Osteoblast (primary cell): ENCODE data around the gene ABTB1. TPM values are rescaled to one million over a fixed set of nuclear protein-coding genes. Genes with fewer than 3 reads are reported as not detected.
"Not testable (repeated sequence)": the region's sequence is repeated elsewhere in the genome, so short reads cannot be mapped to it uniquely, and the experiment has no call there.

Source experiments
- DNase-seq: peaks from one replicate; pipeline ENCODE4 v3.0.0; 2011; ENCODE audit warnings: low spot score, mixed read lengths; ENCODE audit not compliant: insufficient read length; ENCODE audit errors: missing footprints
- H2AFZ ChIP-seq: 2 replicates; pipeline ENCODE4 v1.6.0; 2011; ENCODE audit warnings: mild to moderate bottlenecking, low read length
- H3K27ac ChIP-seq: 2 replicates; pipeline ENCODE4 v1.5.1; 2011; ENCODE audit warnings: mild to moderate bottlenecking, low read depth, low read length, moderate library complexity
- H3K27me3 ChIP-seq: 2 replicates; pipeline ENCODE4 v1.6.0; 2012; ENCODE audit warnings: mild to moderate bottlenecking, control low read depth, inconsistent platforms, low read length, moderate library complexity; ENCODE audit not compliant: insufficient read depth
- H3K36me3 ChIP-seq: 2 replicates; pipeline ENCODE4 v1.5.1; 2011; ENCODE audit warnings: mild to moderate bottlenecking, low read length, control low read depth, moderate library complexity; ENCODE audit not compliant: insufficient read depth
- H3K4me1 ChIP-seq: 2 replicates; pipeline ENCODE4 v1.5.1; 2011; ENCODE audit warnings: mild to moderate bottlenecking, low read length, control low read depth, moderate library complexity; ENCODE audit not compliant: insufficient read depth
- H3K4me2 ChIP-seq: 2 replicates; pipeline ENCODE4 v1.6.0; 2011; ENCODE audit warnings: mild to moderate bottlenecking, low read length; ENCODE audit not compliant: insufficient read depth
- H3K4me3 ChIP-seq: fragments of 200-600 bp; sonication (generic); 3 replicates; pipeline ENCODE4 v1.5.1; 2012; ENCODE audit warnings: mild to moderate bottlenecking, low read length, inconsistent platforms; ENCODE audit not compliant: insufficient read depth
- H3K79me2 ChIP-seq: 2 replicates; pipeline ENCODE4 v1.6.0; 2012; ENCODE audit warnings: mild to moderate bottlenecking, low read length, control low read depth, inconsistent platforms; ENCODE audit not compliant: insufficient read depth
- H3K9me3 ChIP-seq: 2 replicates; pipeline ENCODE4 v1.5.1; 2011; ENCODE audit warnings: low read depth, low read length, control low read depth
- H4K20me1 ChIP-seq: 2 replicates; pipeline ENCODE4 v1.6.0; 2012; ENCODE audit warnings: mild to moderate bottlenecking, low read length, control low read depth; ENCODE audit not compliant: insufficient read depth
- total RNA-seq: library from RNA; depleted of rRNA; stranded (reverse); fragments of >200 nt; gene quantifications from 2 replicates; pipeline ENCODE4 v1.2.3, GENCODE V29; 2012
- TF ChIP-seq, protein P1 (sequence below): IDR thresholded peaks from 2 replicates; pipeline ENCODE4 v1.5.1; 2011; ENCODE audit warnings: mild to moderate bottlenecking, low read depth, low read length, moderate library complexity; ENCODE audit errors: extremely low read depth

Gene ABTB1
- total RNA-seq, 1 donor, result 17.7 TPM

DNA sequence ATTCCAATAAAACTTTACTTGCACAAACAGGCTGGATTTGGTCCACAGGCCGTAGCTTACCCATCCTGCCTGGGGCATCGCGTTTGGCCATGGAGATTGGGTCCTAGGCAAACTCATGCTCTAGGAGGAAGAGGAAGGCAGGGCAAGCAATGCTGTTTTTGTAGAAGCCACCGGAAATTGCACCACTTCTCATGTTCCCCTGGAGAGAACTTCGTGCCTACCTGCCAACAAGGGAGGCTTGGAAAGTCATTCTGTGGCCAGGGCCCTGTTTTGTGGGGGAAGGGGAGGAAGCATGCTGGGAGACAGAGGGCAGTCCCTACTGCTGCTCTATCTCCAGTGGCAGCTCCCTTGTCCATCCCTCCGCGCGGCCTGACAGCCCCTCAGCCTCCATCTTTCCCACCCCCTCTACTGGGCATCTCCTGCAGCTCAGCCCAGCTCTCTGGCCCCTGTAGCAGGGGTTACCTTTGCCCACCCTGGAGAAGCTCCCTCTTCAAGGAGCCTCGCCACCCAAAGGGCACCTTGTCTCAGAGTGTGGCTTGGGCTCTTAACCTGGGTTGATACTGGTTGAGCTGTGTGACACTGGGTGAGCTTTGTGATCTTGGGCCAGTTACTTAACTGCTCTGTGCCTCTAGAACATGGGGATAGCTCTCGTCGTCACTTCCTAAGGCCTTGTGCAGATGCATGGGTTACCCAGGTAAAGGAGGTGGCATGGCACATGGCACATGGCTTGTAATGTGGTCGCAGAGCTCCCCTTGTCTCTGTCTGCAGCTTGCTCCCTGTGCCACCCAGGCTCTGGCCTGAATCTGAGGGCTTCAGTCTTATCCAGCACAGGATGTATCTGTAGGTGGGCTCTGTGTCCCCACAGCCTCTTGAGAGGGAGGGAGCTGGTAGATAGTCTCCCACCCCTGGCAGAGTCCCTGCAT, 6.1 kb downstream of the ABTB1 start:
- H3K4me3 ChIP-seq, result no peak overlapping the region
- no peaks in the 10 kb centered on the region for H3K4me1 ChIP-seq
- DNase-seq, result peak; percentile 68
- no peak overlapping the region for H3K27ac ChIP-seq
- H3K27me3 ChIP-seq, result no peaks in the 10 kb centered on the region
- TF ChIP-seq, protein P1, sequence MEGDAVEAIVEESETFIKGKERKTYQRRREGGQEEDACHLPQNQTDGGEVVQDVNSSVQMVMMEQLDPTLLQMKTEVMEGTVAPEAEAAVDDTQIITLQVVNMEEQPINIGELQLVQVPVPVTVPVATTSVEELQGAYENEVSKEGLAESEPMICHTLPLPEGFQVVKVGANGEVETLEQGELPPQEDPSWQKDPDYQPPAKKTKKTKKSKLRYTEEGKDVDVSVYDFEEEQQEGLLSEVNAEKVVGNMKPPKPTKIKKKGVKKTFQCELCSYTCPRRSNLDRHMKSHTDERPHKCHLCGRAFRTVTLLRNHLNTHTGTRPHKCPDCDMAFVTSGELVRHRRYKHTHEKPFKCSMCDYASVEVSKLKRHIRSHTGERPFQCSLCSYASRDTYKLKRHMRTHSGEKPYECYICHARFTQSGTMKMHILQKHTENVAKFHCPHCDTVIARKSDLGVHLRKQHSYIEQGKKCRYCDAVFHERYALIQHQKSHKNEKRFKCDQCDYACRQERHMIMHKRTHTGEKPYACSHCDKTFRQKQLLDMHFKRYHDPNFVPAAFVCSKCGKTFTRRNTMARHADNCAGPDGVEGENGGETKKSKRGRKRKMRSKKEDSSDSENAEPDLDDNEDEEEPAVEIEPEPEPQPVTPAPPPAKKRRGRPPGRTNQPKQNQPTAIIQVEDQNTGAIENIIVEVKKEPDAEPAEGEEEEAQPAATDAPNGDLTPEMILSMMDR, result no peak
- no peaks in the 10 kb centered on the region for H3K79me2 ChIP-seq
- H3K36me3 ChIP-seq, result peaks cover 4% of the 10 kb centered on the region
- H3K9me3 ChIP-seq, result no peaks in the 10 kb centered on the region
- H2AFZ ChIP-seq, result no peak overlapping the region
- no peak overlapping the region for H3K4me2 ChIP-seq
- H4K20me1 ChIP-seq, result no peaks in the 10 kb centered on the region

DNA sequence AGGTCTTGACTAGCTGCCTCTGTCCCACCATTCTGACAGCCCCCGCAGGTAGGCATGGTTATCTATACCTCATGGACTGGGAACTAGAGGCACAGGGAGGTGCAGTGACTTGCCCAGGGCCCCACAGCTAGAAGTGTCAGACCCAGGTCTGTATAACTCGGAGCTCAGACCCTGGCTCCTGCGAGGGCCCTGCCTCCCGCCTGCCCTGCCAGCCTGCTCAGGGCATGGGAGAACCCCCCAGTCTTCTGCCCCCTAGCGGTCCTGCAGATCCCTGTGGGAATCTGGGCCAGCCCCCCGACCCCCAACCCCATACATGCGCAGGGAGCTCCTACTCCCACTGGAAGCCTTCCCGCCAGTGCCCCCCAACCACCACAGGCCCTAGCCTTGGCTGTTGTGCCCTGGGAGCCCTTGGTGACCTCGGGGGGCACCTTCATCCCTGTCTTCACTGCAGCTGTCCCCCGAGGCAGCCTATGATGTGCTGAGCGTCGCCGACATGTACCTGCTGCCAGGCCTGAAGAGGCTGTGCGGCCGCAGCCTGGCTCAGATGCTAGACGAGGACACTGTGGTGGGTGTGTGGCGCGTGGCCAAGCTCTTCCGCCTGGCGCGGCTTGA, 6.9 kb downstream of the ABTB1 start:
- no peak overlapping the region for H3K4me3 ChIP-seq
- no peak overlapping the region for H2AFZ ChIP-seq
- H4K20me1 ChIP-seq, result no peaks in the 10 kb centered on the region
- no peaks in the 10 kb centered on the region for H3K27me3 ChIP-seq
- no peak overlapping the region for H3K4me2 ChIP-seq
- H3K9me3 ChIP-seq, result no peaks in the 10 kb centered on the region
- TF ChIP-seq, protein P1, result no peak
- DNase-seq, result no peak
- no peak overlapping the region for H3K27ac ChIP-seq
- peaks cover 4% of the 10 kb centered on the region for H3K36me3 ChIP-seq
- no peaks in the 10 kb centered on the region for H3K79me2 ChIP-seq
- H3K4me1 ChIP-seq, result no peaks in the 10 kb centered on the region

DNA sequence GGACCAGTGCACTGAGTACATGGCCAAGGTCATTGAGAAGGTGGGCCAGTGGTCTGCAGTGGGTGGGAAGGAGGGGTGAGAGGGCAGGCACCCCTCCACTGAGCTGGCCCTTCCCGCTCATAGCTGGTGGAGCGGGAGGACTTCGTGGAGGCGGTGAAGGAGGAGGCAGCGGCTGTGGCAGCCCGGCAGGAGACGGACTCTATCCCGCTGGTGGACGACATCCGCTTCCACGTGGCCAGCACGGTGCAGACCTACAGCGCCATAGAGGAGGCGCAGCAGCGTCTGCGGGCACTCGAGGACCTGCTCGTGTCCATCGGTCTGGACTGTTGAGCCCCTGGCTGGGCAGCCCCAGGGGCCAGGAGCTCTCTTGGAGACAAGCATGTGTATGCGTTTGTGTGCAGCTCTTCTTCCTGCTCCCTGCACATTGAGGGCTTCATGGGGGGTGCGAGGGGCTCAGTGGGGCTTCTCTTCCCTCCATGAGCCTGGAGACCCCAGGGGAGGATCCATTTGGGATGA, 7.5 kb downstream of the ABTB1 start:
- TF ChIP-seq, protein P1, result no peak
- H3K4me1 ChIP-seq, result no peaks in the 10 kb centered on the region
- H3K79me2 ChIP-seq, result no peaks in the 10 kb centered on the region
- no peak overlapping the region for H2AFZ ChIP-seq
- H3K9me3 ChIP-seq, result no peaks in the 10 kb centered on the region
- no peaks in the 10 kb centered on the region for H4K20me1 ChIP-seq
- H3K27ac ChIP-seq, result no peak overlapping the region
- peaks cover 4% of the 10 kb centered on the region for H3K36me3 ChIP-seq
- H3K27me3 ChIP-seq, result no peaks in the 10 kb centered on the region
- no peak overlapping the region for H3K4me3 ChIP-seq
- DNase-seq, result peak; percentile 44
- no peak overlapping the region for H3K4me2 ChIP-seq

DNA sequence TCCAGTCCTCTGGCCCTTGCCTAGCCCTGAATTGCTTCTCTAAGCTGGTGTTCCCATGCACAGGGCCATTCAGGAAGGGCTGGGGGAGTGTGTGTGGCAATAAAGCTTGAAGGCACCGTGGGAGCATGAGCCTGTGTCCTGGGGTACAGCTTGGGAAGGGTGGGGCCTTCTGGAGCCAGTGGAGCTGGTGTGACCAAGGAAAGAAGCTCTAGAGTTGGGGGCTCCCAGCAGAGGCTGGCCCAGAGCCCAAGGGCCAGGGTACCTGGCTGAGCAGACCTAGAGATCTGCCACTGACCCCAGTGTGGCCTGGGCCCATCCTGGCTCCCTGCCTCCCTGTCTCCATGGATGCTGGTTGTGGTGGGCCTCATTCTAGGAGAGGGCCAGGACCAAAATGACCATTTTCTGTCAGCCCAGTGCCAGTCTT, 8.1 kb downstream of the ABTB1 start:
- Histone ChIP-seq H3K27me3 (no peaks in the 10 kb centered on the region), H3K27ac (no peak overlapping the region), H3K36me3 (peaks cover 4% of the 10 kb centered on the region), H3K9me3 (no peaks in the 10 kb centered on the region), H3K79me2 (no peaks in the 10 kb centered on the region), H3K4me2 (no peak overlapping the region), H2AFZ (no peak overlapping the region), H3K4me1 (no peaks in the 10 kb centered on the region), H3K4me3 (no peak overlapping the region), H4K20me1 (no peaks in the 10 kb centered on the region)
- TF ChIP-seq, protein P1, result no peak
- peak; percentile 5 for DNase-seq

DNA sequence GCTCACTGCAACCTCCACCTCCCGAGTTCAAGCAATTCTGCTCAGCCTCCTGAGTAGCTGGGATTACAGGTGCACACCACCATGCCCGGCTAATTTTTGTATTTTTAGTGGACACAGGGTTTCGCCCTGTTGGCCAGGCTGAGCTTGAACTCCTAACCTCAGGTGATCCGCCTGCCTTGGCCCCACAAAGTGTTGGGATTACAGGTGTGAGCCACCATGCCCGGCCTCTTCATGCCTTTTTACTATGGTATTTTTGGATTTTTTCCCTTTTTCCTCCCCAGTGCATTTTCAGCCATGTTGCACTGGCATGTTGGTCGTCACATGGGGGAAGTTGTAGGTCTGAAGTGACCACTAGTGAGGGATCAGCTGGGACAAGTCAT, 9.4 kb downstream of the ABTB1 start:
- not testable (repeated sequence) for H3K27ac ChIP-seq, H3K4me2 ChIP-seq, DNase-seq, H2AFZ ChIP-seq, H3K36me3 ChIP-seq, H3K4me3 ChIP-seq, H3K9me3 ChIP-seq, H3K4me1 ChIP-seq, H3K79me2 ChIP-seq, H3K27me3 ChIP-seq, H4K20me1 ChIP-seq
